ENCODE results near the gene LCP1. TPM values are rescaled to one million over a fixed set of nuclear protein-coding genes. Genes with fewer than 3 reads are reported as not detected.

The LCP1 gene
- total and polyA plus RNA-seq, 2 of the 13 experiments (the other 11 are each of a cell fraction or from before 2014, with no cell fraction given) = 1.6 TPM

DNA sequence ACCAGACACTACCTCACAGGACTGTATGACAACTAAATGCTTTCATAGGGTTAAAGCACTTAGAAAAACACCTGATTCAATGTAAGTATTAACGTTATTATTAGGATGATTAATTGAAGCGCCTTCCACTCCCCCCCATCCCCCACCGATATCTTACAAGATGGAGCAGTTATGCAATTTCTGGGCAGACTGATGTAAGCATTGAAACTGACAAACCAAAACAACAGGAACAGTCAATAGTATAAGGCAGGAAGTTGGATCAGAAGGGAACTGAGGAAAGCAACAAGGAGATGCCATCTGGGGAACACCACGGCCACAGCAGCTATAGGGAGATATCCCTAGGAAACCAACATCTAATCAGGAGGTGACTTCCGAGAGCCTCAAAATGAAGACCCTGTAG, 3.8 kb downstream of the LCP1 start:
- no peaks in the 10 kb centered on the region for H3K79me2 ChIP-seq (ENCODE audit: insufficient read depth, low read length)
- ChIA-PET CTCF (ENCODE audit: low intra/inter-chr PET ratio, low total read pairs) (no interaction called here), POLR2A (no interaction called here)
- H3K36me3 ChIP-seq (replicated peaks in 1 of 2; ENCODE audit: control insufficient read depth in 1 of 2, insufficient read depth in 2 of 2, low read length in 2 of 2) = no peaks in the 10 kb centered on the region
- FAIRE-seq (no peak), ATAC-seq (no peak), DNase-seq (ENCODE audit: low spot score) (no peak)
- H3K4me2 ChIP-seq (ENCODE audit: low read depth, low read length) = no peak overlapping the region
- intact Hi-C loops (cut with micrococcal nuclease; ENCODE audit: unreplicated experiment) = no loop called here
- peaks cover 2 to 4% of the 10 kb centered on the region in 2 experiments; a peak in 2 of 5 replicates for H3K27me3 ChIP-seq (ENCODE audit: control insufficient read depth in 1 of 2, insufficient read depth in 2 of 2, low read length in 2 of 2)
- H3K9me3 ChIP-seq (ENCODE audit: low read length) = no peaks in the 10 kb centered on the region
- TF ChIP-seq RAD51 (IDR thresholded peaks at IDR 0.05; ENCODE audit: borderline replicate concordance) = no peak
- no peak for TF ChIP-seq KLF11 (CRISPR knock-in tag; IDR thresholded peaks at IDR 0.05)
- TF ChIP-seq, protein P1, sequence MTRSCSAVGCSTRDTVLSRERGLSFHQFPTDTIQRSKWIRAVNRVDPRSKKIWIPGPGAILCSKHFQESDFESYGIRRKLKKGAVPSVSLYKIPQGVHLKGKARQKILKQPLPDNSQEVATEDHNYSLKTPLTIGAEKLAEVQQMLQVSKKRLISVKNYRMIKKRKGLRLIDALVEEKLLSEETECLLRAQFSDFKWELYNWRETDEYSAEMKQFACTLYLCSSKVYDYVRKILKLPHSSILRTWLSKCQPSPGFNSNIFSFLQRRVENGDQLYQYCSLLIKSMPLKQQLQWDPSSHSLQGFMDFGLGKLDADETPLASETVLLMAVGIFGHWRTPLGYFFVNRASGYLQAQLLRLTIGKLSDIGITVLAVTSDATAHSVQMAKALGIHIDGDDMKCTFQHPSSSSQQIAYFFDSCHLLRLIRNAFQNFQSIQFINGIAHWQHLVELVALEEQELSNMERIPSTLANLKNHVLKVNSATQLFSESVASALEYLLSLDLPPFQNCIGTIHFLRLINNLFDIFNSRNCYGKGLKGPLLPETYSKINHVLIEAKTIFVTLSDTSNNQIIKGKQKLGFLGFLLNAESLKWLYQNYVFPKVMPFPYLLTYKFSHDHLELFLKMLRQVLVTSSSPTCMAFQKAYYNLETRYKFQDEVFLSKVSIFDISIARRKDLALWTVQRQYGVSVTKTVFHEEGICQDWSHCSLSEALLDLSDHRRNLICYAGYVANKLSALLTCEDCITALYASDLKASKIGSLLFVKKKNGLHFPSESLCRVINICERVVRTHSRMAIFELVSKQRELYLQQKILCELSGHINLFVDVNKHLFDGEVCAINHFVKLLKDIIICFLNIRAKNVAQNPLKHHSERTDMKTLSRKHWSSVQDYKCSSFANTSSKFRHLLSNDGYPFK (CRISPR knock-in tag; IDR thresholded peaks at IDR 0.05; ENCODE audit: borderline replicate concordance) = no peak
- TF ChIP-seq SPEN (CRISPR knock-in tag; IDR thresholded peaks at IDR 0.05; ENCODE audit: low read depth) = no peak
- TF ChIP-seq, protein P2, sequence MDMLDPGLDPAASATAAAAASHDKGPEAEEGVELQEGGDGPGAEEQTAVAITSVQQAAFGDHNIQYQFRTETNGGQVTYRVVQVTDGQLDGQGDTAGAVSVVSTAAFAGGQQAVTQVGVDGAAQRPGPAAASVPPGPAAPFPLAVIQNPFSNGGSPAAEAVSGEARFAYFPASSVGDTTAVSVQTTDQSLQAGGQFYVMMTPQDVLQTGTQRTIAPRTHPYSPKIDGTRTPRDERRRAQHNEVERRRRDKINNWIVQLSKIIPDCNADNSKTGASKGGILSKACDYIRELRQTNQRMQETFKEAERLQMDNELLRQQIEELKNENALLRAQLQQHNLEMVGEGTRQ (IDR thresholded peaks at IDR 0.05; ENCODE audit: low read depth, low read length) = no peak
- TF ChIP-seq, protein P2 (CRISPR knock-in tag; IDR thresholded peaks at IDR 0.05; ENCODE audit: borderline replicate concordance) = no peak
- TF ChIP-seq, protein P3, sequence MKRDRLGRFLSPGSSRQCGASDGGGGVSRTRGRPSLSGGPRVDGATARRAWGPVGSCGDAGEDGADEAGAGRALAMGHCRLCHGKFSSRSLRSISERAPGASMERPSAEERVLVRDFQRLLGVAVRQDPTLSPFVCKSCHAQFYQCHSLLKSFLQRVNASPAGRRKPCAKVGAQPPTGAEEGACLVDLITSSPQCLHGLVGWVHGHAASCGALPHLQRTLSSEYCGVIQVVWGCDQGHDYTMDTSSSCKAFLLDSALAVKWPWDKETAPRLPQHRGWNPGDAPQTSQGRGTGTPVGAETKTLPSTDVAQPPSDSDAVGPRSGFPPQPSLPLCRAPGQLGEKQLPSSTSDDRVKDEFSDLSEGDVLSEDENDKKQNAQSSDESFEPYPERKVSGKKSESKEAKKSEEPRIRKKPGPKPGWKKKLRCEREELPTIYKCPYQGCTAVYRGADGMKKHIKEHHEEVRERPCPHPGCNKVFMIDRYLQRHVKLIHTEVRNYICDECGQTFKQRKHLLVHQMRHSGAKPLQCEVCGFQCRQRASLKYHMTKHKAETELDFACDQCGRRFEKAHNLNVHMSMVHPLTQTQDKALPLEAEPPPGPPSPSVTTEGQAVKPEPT (CRISPR knock-in tag; IDR thresholded peaks at IDR 0.05; ENCODE audit: low read depth) = no peak
- TF ChIP-seq SOX6 (IDR thresholded peaks at IDR 0.05) = no peak
- TF ChIP-seq SOX6 (CRISPR knock-in tag; IDR thresholded peaks at IDR 0.05) = no peak
- no peak for TF ChIP-seq PAF1 (CRISPR knock-in tag; IDR thresholded peaks at IDR 0.05)
- no peak for TF ChIP-seq PAX8 (CRISPR knock-in tag; IDR thresholded peaks at IDR 0.05; ENCODE audit: borderline replicate concordance)
- TF ChIP-seq, protein P4, sequence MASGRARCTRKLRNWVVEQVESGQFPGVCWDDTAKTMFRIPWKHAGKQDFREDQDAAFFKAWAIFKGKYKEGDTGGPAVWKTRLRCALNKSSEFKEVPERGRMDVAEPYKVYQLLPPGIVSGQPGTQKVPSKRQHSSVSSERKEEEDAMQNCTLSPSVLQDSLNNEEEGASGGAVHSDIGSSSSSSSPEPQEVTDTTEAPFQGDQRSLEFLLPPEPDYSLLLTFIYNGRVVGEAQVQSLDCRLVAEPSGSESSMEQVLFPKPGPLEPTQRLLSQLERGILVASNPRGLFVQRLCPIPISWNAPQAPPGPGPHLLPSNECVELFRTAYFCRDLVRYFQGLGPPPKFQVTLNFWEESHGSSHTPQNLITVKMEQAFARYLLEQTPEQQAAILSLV (CRISPR knock-in tag; IDR thresholded peaks at IDR 0.05; ENCODE audit: borderline replicate concordance) = no peak
- no peak for TF ChIP-seq ZNF577 (CRISPR knock-in tag; IDR thresholded peaks at IDR 0.05; ENCODE audit: borderline replicate concordance, low read depth)
- no peak for TF ChIP-seq ZNF607 (CRISPR knock-in tag; IDR thresholded peaks at IDR 0.05; ENCODE audit: borderline replicate concordance)
- TF ChIP-seq BORCS8-MEF2B (CRISPR knock-in tag; IDR thresholded peaks at IDR 0.05) = no peak
- in situ Hi-C loops (cut with HindIII; ENCODE audit: extremely low pct_ligation_motif_present, low pct_unique_long_range_greater_than_20kb) = no loop called here
- no TSS peak for BruUV-seq (replicated peaks)
- 43% methylated on average over 5 of the region's 5 CpGs for WGBS (ENCODE audit: low lambda C conversion rate)
- H4K20me1 ChIP-seq (ENCODE audit: insufficient read depth, low read length) = no peaks in the 10 kb centered on the region
- H3K4me1 ChIP-seq (ENCODE audit: insufficient read depth, low read length) = no peaks in the 10 kb centered on the region
- no peak overlapping the region for H3K27ac ChIP-seq (ENCODE audit: extremely low read length, insufficient read depth, low read length)
- no peak overlapping the region for H3K4me3 ChIP-seq (replicated peaks in 1 of 3; ENCODE audit: insufficient read depth in 1 of 3, low read depth in 2 of 3, low read length in 3 of 3)
- no peak overlapping the region for H2AFZ ChIP-seq (ENCODE audit: low read length)
- H3K9ac ChIP-seq (ENCODE audit: insufficient read depth, low read depth, low read length) = no peak overlapping the region
